CD14-positive monocyte (primary cell): ENCODE measurements around the gene ZNF668. TPM values are rescaled to one million over a fixed set of nuclear protein-coding genes. Genes with fewer than 3 reads are reported as not detected.
A peak's percentile ranks its signal among the peaks of the same experiment; 100 is the strongest.

Experiments used
- DNase-seq, 3 donors: peaks; one replicate each; pipeline ENCODE4 v3.0.0-alpha.2; 2011 to 2022
- H2AFZ ChIP-seq: 2 replicates; pipeline ENCODE4 v1.6.0; 2012; ENCODE audit warnings: mild to moderate bottlenecking, low read depth, low read length, inconsistent platforms; ENCODE audit not compliant: insufficient read depth, poor library complexity, severe bottlenecking
- H3K27ac ChIP-seq, 2 donors: 1 replicate in 1 of 2; 2 replicates in 1 of 2; pipeline ENCODE4 v1.5.1; 2012 to 2013; ENCODE audit warnings: low read length in 2 of 2, control low read depth in 1 of 2, inconsistent platforms in 1 of 2, low read depth in 1 of 2, mild to moderate bottlenecking in 1 of 2
- H3K27me3 ChIP-seq, 2 donors: one replicate each; pipeline versions ENCODE4 v1.6.0 to v1.6.1; 2011 to 2013; ENCODE audit warnings: low read length in 2 of 2; ENCODE audit not compliant: control insufficient read depth in 2 of 2, insufficient read depth in 2 of 2
- H3K36me3 ChIP-seq, 2 donors: replicated peaks in 1 of 2; 1 replicate in 1 of 2; 2 replicates in 1 of 2; pipeline versions ENCODE4 v1.5.1 to v1.6.1; 2012 to 2013; ENCODE audit warnings: low read length in 2 of 2, control low read depth in 1 of 2, inconsistent platforms in 1 of 2, mild to moderate bottlenecking in 1 of 2; ENCODE audit not compliant: insufficient read depth in 2 of 2, control insufficient read depth in 1 of 2
- H3K4me1 ChIP-seq, 2 donors: 1 replicate in 1 of 2; 2 replicates in 1 of 2; pipeline versions ENCODE4 v1.5.1 to v1.6.1; 2012 to 2013; ENCODE audit warnings: low read length in 2 of 2, control low read depth in 1 of 2, inconsistent platforms in 1 of 2, mild to moderate bottlenecking in 1 of 2, moderate library complexity in 1 of 2; ENCODE audit not compliant: insufficient read depth in 2 of 2, control insufficient read depth in 1 of 2
- H3K4me2 ChIP-seq: replicated peaks from 2 replicates; pipeline ENCODE3; 2012; ENCODE audit warnings: low read length, moderate library complexity, mild to moderate bottlenecking; ENCODE audit not compliant: poor library complexity, severe bottlenecking; ENCODE audit errors: extremely low read depth
- H3K4me3 ChIP-seq, 3 experiments: fragments of 200-600 bp in 1 of 3; sonication (generic) in 1 of 3; replicated peaks in 1 of 3; 1 replicate in 2 of 3; 2 replicates in 1 of 3; pipeline ENCODE4 v1.5.1; 2011 to 2013; ENCODE audit warnings: low read length in 3 of 3, mild to moderate bottlenecking in 3 of 3, control low read depth in 2 of 3, low read depth in 2 of 3, inconsistent platforms in 1 of 3, moderate library complexity in 1 of 3
- H3K79me2 ChIP-seq: 2 replicates; pipeline ENCODE4 v1.6.0; 2012; ENCODE audit warnings: mild to moderate bottlenecking, control low read depth, inconsistent platforms, low read length, moderate library complexity; ENCODE audit not compliant: insufficient read depth
- H3K9ac ChIP-seq: 2 replicates; pipeline ENCODE4 v1.6.0; 2017; ENCODE audit warnings: low read length, mild to moderate bottlenecking; ENCODE audit not compliant: insufficient read depth, poor library complexity, severe bottlenecking
- H3K9me3 ChIP-seq, 2 donors: replicated peaks in 1 of 2; 1 replicate in 1 of 2; 2 replicates in 1 of 2; pipeline versions ENCODE4 v1.5.1 to v1.6.1; 2012 to 2013; ENCODE audit warnings: low read length in 2 of 2, control low read depth in 1 of 2; ENCODE audit not compliant: control insufficient read depth in 1 of 2, insufficient read depth in 1 of 2
- H4K20me1 ChIP-seq: 2 replicates; pipeline ENCODE4 v1.6.0; 2012; ENCODE audit warnings: mild to moderate bottlenecking, low read length, control low read depth, moderate library complexity; ENCODE audit not compliant: insufficient read depth
- H3K27ac Mint-ChIP-seq, 7 donors: one replicate each; pipeline ENCODE4 v1.8.0; 2020; ENCODE audit warnings: mild to moderate bottlenecking in 7 of 7, mixed read lengths in 7 of 7, moderate library complexity in 6 of 7, inconsistent platforms in 2 of 7
- H3K27me3 Mint-ChIP-seq, 3 donors: one replicate each; pipeline ENCODE4 v1.8.0; 2021 to 2022; ENCODE audit warnings: low read depth in 3 of 3, mild to moderate bottlenecking in 3 of 3, mixed read lengths in 3 of 3, moderate library complexity in 3 of 3, inconsistent platforms in 1 of 3
- H3K36me3 Mint-ChIP-seq, 2 donors: one replicate each; pipeline ENCODE4 v1.8.0; 2020; ENCODE audit warnings: mixed read lengths in 2 of 2, inconsistent platforms in 1 of 2, mild to moderate bottlenecking in 1 of 2
- H3K4me1 Mint-ChIP-seq: one replicate; pipeline ENCODE4 v1.8.0; 2020; ENCODE audit warnings: mild to moderate bottlenecking, mixed read lengths
- H3K4me3 Mint-ChIP-seq, 2 donors: one replicate each; pipeline ENCODE4 v1.8.0; 2020; ENCODE audit warnings: mild to moderate bottlenecking in 2 of 2, mixed read lengths in 2 of 2, moderate library complexity in 1 of 2
- H3K9me3 Mint-ChIP-seq, 7 donors: one replicate each; pipeline ENCODE4 v1.8.0; 2020 to 2022; ENCODE audit warnings: mixed read lengths in 7 of 7, mild to moderate bottlenecking in 6 of 7, moderate library complexity in 6 of 7, inconsistent platforms in 2 of 7
- WGBS: methylation state at CpG from one replicate; pipeline ENCODE4 v1.1.5; 2013; ENCODE audit warnings: missing lambda C conversion rate; ENCODE audit not compliant: insufficient coverage; 5-methylcytosine and 5-hydroxymethylcytosine counted together
- intact Hi-C, 2 donors: fragments of 100-400 bp; cut with micrococcal nuclease; formaldehyde crosslinking; loops; one replicate each; pipeline versions ENCODE4 v1.15.0 to v1.15.1; 2023
- polyA plus RNA-seq, 3 donors: library from polyadenylated mRNA; depleted of rRNA in 1 of 3; unstranded in 2 of 3; stranded (reverse) in 1 of 3; fragments of 300-500 nt in 2 of 3; fragments of >200 nt in 1 of 3; fragmentation: Illumina TruSeq in 2 of 3; gene quantifications; 1 replicate in 2 of 3; 2 replicates in 1 of 3; pipeline ENCODE4 v1.2.3, GENCODE V29; 2012 to 2021
- TF ChIP-seq, protein P1 (sequence below): fragments of 200-600 bp; IDR thresholded peaks from one replicate; pipeline ENCODE4 v1.8.0; 2022; ENCODE audit warnings: antibody characterized with exemption, mild to moderate bottlenecking

The ZNF668 gene
- polyA plus RNA-seq, 3 donors: 3.8 to 4.8 (median 4.5) TPM

DNA sequence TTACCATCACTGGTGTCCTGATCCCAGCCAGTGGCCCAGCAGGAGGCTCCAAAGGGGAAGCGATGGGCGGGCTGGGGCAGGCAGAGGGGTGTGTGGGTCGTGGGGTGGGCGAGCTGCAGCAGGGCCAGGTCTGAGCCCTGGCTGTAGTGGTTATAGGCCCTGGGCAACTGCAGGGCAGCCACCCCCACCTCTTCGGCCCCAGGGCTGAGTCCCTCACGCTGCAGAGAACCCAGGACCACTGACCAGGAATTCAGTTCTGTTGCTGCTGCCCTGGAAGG is 12.5 kb upstream of the ZNF668 start:
- no peak for DNase-seq

GRCh38 chr16:31085873-31086628 is 12.0 kb upstream of the ZNF668 start:
- H3K36me3 Mint-ChIP-seq: peaks cover 36 to 60% of the 10 kb centered on the region in 2 donors

More for the DNA sequence above, 12.5 kb upstream of the ZNF668 start:
- peaks cover 0 to 3% (median 3%) of the 10 kb centered on the region in 3 donors for H3K27me3 Mint-ChIP-seq
- peaks cover 13% of the 10 kb centered on the region for H3K79me2 ChIP-seq
- H3K27ac ChIP-seq: no peak overlapping the region
- no peak overlapping the region for H3K9ac ChIP-seq
- H3K36me3 Mint-ChIP-seq: peaks cover 39 to 61% of the 10 kb centered on the region in 2 donors
- no peak overlapping the region for H3K4me3 ChIP-seq
- H3K27ac Mint-ChIP-seq: peak overlapping the region in 2 of 7 donors; percentile 25 to 57
- H3K9me3 Mint-ChIP-seq: no peaks in the 10 kb centered on the region
- H3K9me3 ChIP-seq: no peaks in the 10 kb centered on the region
- H3K4me1 Mint-ChIP-seq: peaks cover 10% of the 10 kb centered on the region
- H3K4me1 ChIP-seq: peaks cover 0 to 5% of the 10 kb centered on the region in 2 donors
- no peak overlapping the region for H3K4me2 ChIP-seq
- H4K20me1 ChIP-seq: peaks cover 35% of the 10 kb centered on the region
- TF ChIP-seq, protein P1, sequence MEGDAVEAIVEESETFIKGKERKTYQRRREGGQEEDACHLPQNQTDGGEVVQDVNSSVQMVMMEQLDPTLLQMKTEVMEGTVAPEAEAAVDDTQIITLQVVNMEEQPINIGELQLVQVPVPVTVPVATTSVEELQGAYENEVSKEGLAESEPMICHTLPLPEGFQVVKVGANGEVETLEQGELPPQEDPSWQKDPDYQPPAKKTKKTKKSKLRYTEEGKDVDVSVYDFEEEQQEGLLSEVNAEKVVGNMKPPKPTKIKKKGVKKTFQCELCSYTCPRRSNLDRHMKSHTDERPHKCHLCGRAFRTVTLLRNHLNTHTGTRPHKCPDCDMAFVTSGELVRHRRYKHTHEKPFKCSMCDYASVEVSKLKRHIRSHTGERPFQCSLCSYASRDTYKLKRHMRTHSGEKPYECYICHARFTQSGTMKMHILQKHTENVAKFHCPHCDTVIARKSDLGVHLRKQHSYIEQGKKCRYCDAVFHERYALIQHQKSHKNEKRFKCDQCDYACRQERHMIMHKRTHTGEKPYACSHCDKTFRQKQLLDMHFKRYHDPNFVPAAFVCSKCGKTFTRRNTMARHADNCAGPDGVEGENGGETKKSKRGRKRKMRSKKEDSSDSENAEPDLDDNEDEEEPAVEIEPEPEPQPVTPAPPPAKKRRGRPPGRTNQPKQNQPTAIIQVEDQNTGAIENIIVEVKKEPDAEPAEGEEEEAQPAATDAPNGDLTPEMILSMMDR: no peak
- peaks cover 34 to 83% of the 10 kb centered on the region in 2 donors for H3K36me3 ChIP-seq
- WGBS: 95% methylated on average over 6 of the region's 6 CpGs
- no peak overlapping the region for H3K4me3 Mint-ChIP-seq
- no peaks in the 10 kb centered on the region for H3K27me3 ChIP-seq
- H2AFZ ChIP-seq: no peak overlapping the region
- intact Hi-C loops: no loop called here

More at GRCh38 chr16:31085873-31086628, 12.0 kb upstream of the ZNF668 start:
- no peaks in the 10 kb centered on the region for H3K9me3 ChIP-seq
- peaks cover 0 to 10% of the 10 kb centered on the region in 2 donors for H3K4me1 ChIP-seq
- H3K4me3 ChIP-seq: no peak overlapping the region
- peaks cover 10% of the 10 kb centered on the region for H3K4me1 Mint-ChIP-seq
- H3K9me3 Mint-ChIP-seq: no peaks in the 10 kb centered on the region
- peaks cover 40% of the 10 kb centered on the region for H4K20me1 ChIP-seq
- no peak overlapping the region for H3K4me2 ChIP-seq
- no peak for DNase-seq
- TF ChIP-seq, protein P1: no peak
- intact Hi-C loops: no loop called here
- peak overlapping the region in 2 of 7 donors; percentile 46 to 57 for H3K27ac Mint-ChIP-seq
- 95% methylated on average over 12 of the region's 18 CpGs for WGBS
- H3K36me3 ChIP-seq: peaks cover 36 to 85% of the 10 kb centered on the region in 2 donors
- H3K4me3 Mint-ChIP-seq: no peak overlapping the region
- H3K27me3 Mint-ChIP-seq: peaks cover 0 to 3% (median 3%) of the 10 kb centered on the region in 3 donors
- H3K79me2 ChIP-seq: peaks cover 18% of the 10 kb centered on the region
- H2AFZ ChIP-seq: no peak overlapping the region
- no peak overlapping the region for H3K27ac ChIP-seq
- H3K9ac ChIP-seq: no peak overlapping the region
- H3K27me3 ChIP-seq: no peaks in the 10 kb centered on the region
